GM12875 (cell line): Measurements from ENCODE around the gene PITRM1.

Experiments used
- H3K4me3 ChIP-seq: one replicate; pipeline ENCODE4 v1.5.1; 2011; ENCODE audit warnings: low read depth, low read length, control low read depth
- TF ChIP-seq, protein P1 (sequence below): IDR thresholded peaks from 2 replicates; pipeline ENCODE4 v1.5.1; 2011; ENCODE audit warnings: low read depth, mild to moderate bottlenecking, control low read depth, inconsistent platforms, low read length, moderate library complexity, borderline replicate concordance; ENCODE audit not compliant: insufficient read depth

The PITRM1 gene

DNA sequence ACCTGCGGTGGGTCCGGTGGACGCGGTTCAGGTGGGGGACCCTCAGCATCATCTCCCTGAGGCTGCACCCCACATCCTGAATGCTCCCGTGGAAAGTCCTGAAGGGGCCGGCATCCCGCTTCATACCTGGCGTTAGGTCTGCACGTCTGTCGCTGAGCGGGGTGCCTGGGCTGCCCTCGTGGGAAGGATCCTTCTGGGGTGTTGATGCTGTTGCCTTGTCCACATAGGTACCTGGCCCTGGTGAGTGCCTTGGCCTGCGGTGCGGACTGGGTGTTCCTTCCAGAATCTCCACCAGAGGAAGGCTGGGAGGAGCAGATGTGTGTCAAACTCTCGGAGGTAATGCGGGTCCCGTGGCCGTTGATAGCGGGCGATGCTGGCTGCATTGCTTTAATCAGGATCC is 67.4 kb downstream of the PITRM1 start:
- TF ChIP-seq, protein P1, sequence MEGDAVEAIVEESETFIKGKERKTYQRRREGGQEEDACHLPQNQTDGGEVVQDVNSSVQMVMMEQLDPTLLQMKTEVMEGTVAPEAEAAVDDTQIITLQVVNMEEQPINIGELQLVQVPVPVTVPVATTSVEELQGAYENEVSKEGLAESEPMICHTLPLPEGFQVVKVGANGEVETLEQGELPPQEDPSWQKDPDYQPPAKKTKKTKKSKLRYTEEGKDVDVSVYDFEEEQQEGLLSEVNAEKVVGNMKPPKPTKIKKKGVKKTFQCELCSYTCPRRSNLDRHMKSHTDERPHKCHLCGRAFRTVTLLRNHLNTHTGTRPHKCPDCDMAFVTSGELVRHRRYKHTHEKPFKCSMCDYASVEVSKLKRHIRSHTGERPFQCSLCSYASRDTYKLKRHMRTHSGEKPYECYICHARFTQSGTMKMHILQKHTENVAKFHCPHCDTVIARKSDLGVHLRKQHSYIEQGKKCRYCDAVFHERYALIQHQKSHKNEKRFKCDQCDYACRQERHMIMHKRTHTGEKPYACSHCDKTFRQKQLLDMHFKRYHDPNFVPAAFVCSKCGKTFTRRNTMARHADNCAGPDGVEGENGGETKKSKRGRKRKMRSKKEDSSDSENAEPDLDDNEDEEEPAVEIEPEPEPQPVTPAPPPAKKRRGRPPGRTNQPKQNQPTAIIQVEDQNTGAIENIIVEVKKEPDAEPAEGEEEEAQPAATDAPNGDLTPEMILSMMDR = no peak
- H3K4me3 ChIP-seq = no peak overlapping the region

DNA sequence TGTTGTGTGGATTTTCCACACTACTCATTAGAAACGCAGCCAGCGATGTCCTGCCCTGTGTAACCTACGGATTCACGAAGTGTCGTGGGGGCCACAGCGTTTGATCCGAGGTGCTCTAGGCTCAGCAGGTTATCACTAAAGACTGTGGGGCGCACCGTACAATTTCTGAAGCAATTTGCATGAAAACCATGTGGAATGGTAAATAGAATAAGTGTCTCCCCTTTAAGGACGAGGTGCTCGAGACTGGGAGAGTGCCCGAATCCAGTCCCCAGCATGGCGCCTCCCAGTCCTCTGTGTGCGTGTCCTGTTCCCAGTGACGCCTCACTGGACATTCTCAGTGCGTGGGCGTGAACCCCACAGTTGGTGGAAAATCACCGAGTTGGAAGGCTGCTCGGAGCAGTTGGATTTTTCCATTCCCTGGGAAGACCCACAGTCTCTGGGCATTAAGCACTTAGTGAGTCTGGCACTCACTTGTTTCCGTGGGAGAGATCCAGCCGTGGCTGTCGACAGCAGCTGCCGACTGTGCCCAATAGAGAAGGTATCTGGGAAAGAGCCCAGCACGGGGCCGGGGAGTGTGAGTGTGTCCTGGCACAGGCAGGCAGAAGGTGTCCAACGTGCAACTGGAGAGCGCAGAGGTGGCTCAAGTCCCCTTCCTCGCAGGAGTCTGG is 68.2 kb downstream of the PITRM1 start:
- no peak overlapping the region for H3K4me3 ChIP-seq
- TF ChIP-seq, protein P1 = no peak

DNA sequence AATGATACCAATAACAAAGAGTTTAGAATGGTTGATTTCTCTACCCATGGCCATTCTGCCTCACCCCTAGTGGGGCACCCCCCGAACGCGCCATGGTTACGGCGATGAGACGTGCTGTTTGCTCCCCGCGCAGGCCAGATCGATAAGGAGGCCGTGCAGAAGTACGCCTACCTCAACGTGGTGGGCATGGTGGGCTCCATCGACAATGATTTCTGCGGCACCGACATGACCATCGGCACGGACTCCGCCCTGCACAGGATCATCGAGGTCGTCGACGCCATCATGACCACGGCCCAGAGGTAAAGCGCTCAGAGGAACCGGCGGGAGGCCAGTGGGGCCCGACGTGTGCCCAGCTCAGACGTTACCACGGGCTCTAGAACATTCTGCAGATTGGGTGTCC is 68.9 kb downstream of the PITRM1 start:
- TF ChIP-seq, protein P1 = no peak
- no peak overlapping the region for H3K4me3 ChIP-seq

DNA sequence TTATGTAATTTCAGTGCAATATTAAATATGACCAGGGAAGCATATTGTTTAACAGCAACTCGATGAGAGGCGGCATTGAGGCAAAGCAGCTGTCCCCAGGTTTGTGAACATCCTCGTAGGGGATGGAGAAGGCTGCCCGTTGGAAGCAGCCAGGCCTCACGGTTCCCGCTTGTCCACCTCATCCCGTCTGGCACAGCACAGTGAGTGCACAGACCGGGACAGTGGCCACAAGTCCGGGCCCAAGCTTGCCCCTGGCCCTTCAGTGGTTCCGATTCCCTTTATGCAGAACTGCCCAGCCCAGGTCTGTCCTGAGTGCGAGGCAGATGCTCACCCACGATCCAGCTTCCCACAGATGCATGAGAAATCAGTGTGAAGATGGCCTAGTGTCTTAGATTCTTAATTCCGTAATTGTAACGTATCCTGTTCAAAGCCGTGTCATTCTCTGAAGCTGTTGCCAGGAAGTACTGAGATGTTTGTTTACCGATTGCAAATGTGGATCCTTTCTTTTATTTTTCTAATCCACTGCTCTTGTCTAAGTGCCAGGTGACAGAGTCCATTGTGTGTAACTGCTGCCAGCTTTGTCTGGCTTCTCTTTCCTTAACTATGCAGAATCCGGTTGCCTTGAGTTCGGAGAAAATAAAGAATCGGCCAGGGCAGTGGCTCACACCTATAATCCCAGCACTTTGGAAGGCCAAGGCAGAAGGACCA is 69.7 kb downstream of the PITRM1 start:
- TF ChIP-seq, protein P1 = no peak
- no peak overlapping the region for H3K4me3 ChIP-seq

DNA sequence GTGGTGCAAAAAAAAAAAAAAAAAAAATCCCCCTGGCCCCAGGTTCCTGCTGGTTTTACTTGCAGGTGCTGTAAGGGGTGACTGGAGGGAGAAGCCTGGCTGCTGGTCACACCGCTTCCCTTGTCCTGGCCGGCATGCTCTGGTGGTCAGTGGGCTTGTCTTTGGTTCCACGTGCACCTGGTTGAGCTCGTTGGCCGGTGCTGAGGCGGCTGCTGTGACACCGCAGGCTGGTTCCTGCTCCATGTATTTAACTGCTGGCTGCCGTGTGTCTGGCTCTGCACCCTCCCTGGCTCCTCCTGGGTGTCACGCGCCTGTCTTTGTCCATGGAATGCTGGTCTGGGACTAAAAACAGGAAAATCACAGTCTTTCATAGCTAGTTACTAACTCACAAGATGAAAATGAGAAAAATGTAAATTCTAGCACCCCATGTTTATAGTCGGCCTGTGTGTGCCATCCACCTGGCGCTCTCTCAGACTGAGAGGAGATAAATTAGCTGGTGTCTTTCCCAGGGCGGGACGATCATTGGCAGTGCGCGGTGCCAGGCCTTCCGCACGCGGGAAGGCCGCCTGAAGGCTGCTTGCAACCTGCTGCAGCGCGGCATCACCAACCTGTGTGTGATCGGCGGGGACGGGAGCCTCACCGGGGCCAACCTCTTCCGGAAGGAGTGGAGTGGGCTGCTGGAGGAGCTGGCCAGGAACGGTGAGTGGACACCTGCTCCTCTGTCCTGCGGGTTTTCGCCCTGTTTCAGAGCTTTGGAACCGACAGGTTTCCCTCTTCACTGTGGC is 71.5 kb downstream of the PITRM1 start:
- TF ChIP-seq, protein P1 = no peak
- no peak overlapping the region for H3K4me3 ChIP-seq

DNA sequence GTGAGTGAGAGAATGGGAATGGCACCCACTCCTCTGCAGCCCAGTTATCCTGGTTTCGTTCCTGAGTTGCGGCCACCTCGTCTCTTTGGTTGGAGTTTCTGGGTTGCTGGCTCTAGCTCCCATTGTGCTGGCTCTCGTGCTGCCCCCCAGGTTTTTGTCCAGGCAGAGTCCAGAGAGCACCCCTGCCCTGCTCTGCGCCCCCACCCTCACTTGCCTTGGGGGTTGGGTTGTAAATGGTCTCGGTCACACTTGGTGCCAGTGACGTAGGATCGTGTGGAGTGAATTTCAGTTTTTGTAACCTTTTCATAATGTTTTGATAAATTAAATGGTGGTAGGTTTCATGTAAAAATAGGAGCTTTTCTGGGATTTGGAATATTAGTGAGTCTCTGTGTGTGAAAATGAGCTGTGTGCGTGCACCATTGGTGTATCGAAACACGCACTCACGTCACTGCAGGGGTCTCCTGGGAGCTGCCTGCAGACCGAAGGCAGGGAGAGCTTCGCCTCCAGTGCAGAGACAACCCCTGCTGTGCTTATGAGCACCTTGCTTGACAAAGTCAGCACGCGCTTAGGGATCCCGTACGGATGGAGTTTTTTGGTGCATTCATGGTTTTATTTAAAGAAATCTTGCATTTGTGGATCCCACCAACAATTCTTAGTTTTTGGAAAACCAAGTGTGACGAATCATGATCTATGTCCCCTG is 72.3 kb downstream of the PITRM1 start:
- no peak overlapping the region for H3K4me3 ChIP-seq
- TF ChIP-seq, protein P1 = no peak
